CD4-positive, alpha-beta T cell (primary cell): ENCODE data around the gene CPED1. TPM values are rescaled to one million over a fixed set of nuclear protein-coding genes. Genes with fewer than 3 reads are reported as not detected.
"Not testable (repeated sequence)": the region's sequence is repeated elsewhere in the genome, so short reads cannot be mapped to it uniquely, and the experiment has no call there.

Source experiments
- ATAC-seq: fragments of 200-7000 bp; cut with Tn5 transposase; one replicate; pipeline ENCODE4 v1.10.0; 2022; ENCODE audit warnings: mild to moderate bottlenecking; ENCODE audit not compliant: poor library complexity
- CTCF ChIA-PET: fragments of 350-600 bp; sonication (Branson Sonifier 250); formaldehyde crosslinking; loops from one replicate; lab custom pipeline; 2021; ENCODE audit warnings: antibody characterized with exemption, inconsistent platforms; lab: Charles Lee
- POLR2A ChIA-PET: fragments of 350-600 bp; sonication (Branson Sonifier 250); formaldehyde crosslinking; loops from one replicate; lab custom pipeline; 2021; ENCODE audit warnings: antibody characterized with exemption, inconsistent platforms; lab: Charles Lee
- DNase-seq, 14 experiments: peaks; one replicate each; pipeline ENCODE4 v3.0.0-alpha.2; 2013 to 2020; ENCODE audit warnings: mixed read lengths in 2 of 14
- H3K27ac ChIP-seq, 2 donors: one replicate each; pipeline versions ENCODE4 v1.5.1 to v1.7.0; 2013; ENCODE audit warnings: low read length in 2 of 2, low read depth in 1 of 2, mild to moderate bottlenecking in 1 of 2
- H3K27me3 ChIP-seq, 2 experiments: 1 replicate in 1 of 2; 2 replicates in 1 of 2; pipeline versions ENCODE4 v1.6.1 to v1.7.0; 2013; ENCODE audit warnings: low read length in 2 of 2, control low read depth in 1 of 2, mild to moderate bottlenecking in 1 of 2, moderate library complexity in 1 of 2; ENCODE audit not compliant: insufficient read depth in 2 of 2, control insufficient read depth in 1 of 2
- H3K36me3 ChIP-seq: one replicate; pipeline ENCODE4 v1.6.1; 2013; ENCODE audit warnings: low read length, control low read depth; ENCODE audit not compliant: insufficient read depth
- H3K4me1 ChIP-seq: one replicate; pipeline ENCODE4 v1.6.1; 2013; ENCODE audit warnings: low read length, control low read depth; ENCODE audit not compliant: insufficient read depth
- H3K4me3 ChIP-seq: one replicate; pipeline ENCODE4 v1.5.1; 2013; ENCODE audit warnings: mild to moderate bottlenecking, low read length, moderate library complexity
- H3K9me3 ChIP-seq, 2 experiments: 1 replicate in 1 of 2; 2 replicates in 1 of 2; pipeline versions ENCODE4 v1.6.1 to v1.7.0; 2013; ENCODE audit warnings: low read length in 2 of 2, mild to moderate bottlenecking in 2 of 2, control low read depth in 1 of 2, moderate library complexity in 1 of 2; ENCODE audit not compliant: control insufficient read depth in 1 of 2, insufficient read depth in 1 of 2
- H3K27ac Mint-ChIP-seq: one replicate; pipeline ENCODE4 v1.8.0; 2020; ENCODE audit warnings: mixed read lengths
- H3K27me3 Mint-ChIP-seq: one replicate; pipeline ENCODE4 v1.8.0; 2021; ENCODE audit warnings: mixed read lengths
- H3K36me3 Mint-ChIP-seq: one replicate; pipeline ENCODE4 v1.8.0; 2021; ENCODE audit warnings: low read depth, mixed read lengths
- H3K4me1 Mint-ChIP-seq: one replicate; pipeline ENCODE4 v1.8.0; 2021; ENCODE audit warnings: low read depth, mixed read lengths
- H3K4me3 Mint-ChIP-seq: one replicate; pipeline ENCODE4 v1.8.0; 2020; ENCODE audit warnings: mild to moderate bottlenecking, mixed read lengths
- H3K9me3 Mint-ChIP-seq: one replicate; pipeline ENCODE4 v1.8.0; 2020; ENCODE audit warnings: mixed read lengths
- CTCF ChIP-seq: fragments of 200-600 bp; IDR thresholded peaks from one replicate; pipeline ENCODE4 v1.8.0; 2022; ENCODE audit warnings: antibody characterized with exemption, mild to moderate bottlenecking
- intact Hi-C, 2 experiments: fragments of 100-400 bp; cut with DNase I in 1 of 2; cut with micrococcal nuclease in 1 of 2; formaldehyde crosslinking; loops; one replicate each; pipeline versions ENCODE4 v1.15.1 to v1.9.0; 2023 to 2025; cut with DNase I, micrococcal nuclease
- total RNA-seq, 174 experiments: library from RNA in 2 of 174; stranded (reverse) in 2 of 174; gene quantifications; one replicate each; pipeline ENCODE4 v1.2.3 and lab custom pipeline; 2021 to 2026

Gene CPED1
- total RNA-seq, 2 experiments from 2014 or later, result 0.08 to 0.19 TPM

GRCh38 chr7:121286742-121287734, 298.5 kb downstream of the CPED1 start:
- ATAC-seq (no peak), DNase-seq (no peak)
- Histone ChIP-seq H3K4me1 (no peaks in the 10 kb centered on the region), H3K4me3 (no peak overlapping the region), H3K27me3 (no peaks in the 10 kb centered on the region), H3K27ac (no peak overlapping the region), H3K36me3 (no peaks in the 10 kb centered on the region), H3K9me3 (peaks cover 0 to 7% of the 10 kb centered on the region in 2 experiments)
- no peak overlapping the region for H3K27ac Mint-ChIP-seq
- ChIA-PET POLR2A (no interaction called here), CTCF (no interaction called here)
- no peaks in the 10 kb centered on the region for H3K36me3 Mint-ChIP-seq
- no peak overlapping the region for H3K4me3 Mint-ChIP-seq
- no peaks in the 10 kb centered on the region for H3K4me1 Mint-ChIP-seq
- H3K9me3 Mint-ChIP-seq, result peaks cover 3% of the 10 kb centered on the region
- H3K27me3 Mint-ChIP-seq, result peaks cover 7% of the 10 kb centered on the region
- no peak for TF ChIP-seq CTCF
- intact Hi-C loops, result no loop called here

- no peak for ATAC-seq
- ChIA-PET CTCF (no interaction called here), POLR2A (no interaction called here)
- DNase-seq, result no peak
- Mint-ChIP-seq H3K4me3 (no peak overlapping the region), H3K36me3 (no peaks in the 10 kb centered on the region), H3K27ac (no peak overlapping the region), H3K27me3 (peaks cover 12% of the 10 kb centered on the region), H3K9me3 (peaks cover 3% of the 10 kb centered on the region), H3K4me1 (no peaks in the 10 kb centered on the region)
- intact Hi-C loops, result no loop called here
- Histone ChIP-seq H3K27ac (no peak overlapping the region), H3K4me3 (no peak overlapping the region), H3K9me3 (peaks cover 0 to 12% of the 10 kb centered on the region in 2 experiments), H3K27me3 (no peaks in the 10 kb centered on the region), H3K4me1 (no peaks in the 10 kb centered on the region), H3K36me3 (no peaks in the 10 kb centered on the region)
- TF ChIP-seq CTCF, result no peak
Observed at GRCh38 chr7:121288894-121289293, 300.4 kb downstream of the CPED1 start.

GRCh38 chr7:121289930-121290329, 301.4 kb downstream of the CPED1 start:
- H3K4me1 Mint-ChIP-seq, ATAC-seq, H3K27ac ChIP-seq, POLR2A ChIA-PET, H3K4me1 ChIP-seq, H3K4me3 ChIP-seq, DNase-seq, intact Hi-C loops, H3K27me3 ChIP-seq, H3K36me3 ChIP-seq, H3K27ac Mint-ChIP-seq, H3K36me3 Mint-ChIP-seq, H3K9me3 Mint-ChIP-seq, CTCF ChIA-PET, H3K9me3 ChIP-seq, H3K4me3 Mint-ChIP-seq: not testable (repeated sequence)
- H3K27me3 Mint-ChIP-seq, result peaks cover 14% of the 10 kb centered on the region
